GM18909 (cell line): ENCODE results near the gene CNGB1.
"Not testable (repeated sequence)": the region's sequence is repeated elsewhere in the genome, so short reads cannot be mapped to it uniquely, and the experiment has no call there.

Source experiments
- ATAC-seq: cut with Tn5 transposase; IDR thresholded peaks from one replicate; pipeline ENCODE4 v1.9.1; 2021; ENCODE audit warnings: mild to moderate bottlenecking; ENCODE audit not compliant: unreplicated experiment, poor library complexity

Gene CNGB1

GRCh38 chr16:57871456-57871855 is 99.5 kb downstream of the CNGB1 start:
- no peak for ATAC-seq

- no peak for ATAC-seq
Observed at GRCh38 chr16:57870753-57871454, 100.0 kb downstream of the CNGB1 start.

- ATAC-seq = no peak
Observed at GRCh38 chr16:57868913-57869520, 101.9 kb downstream of the CNGB1 start.

GRCh38 chr16:57867000-57867561 is 103.8 kb downstream of the CNGB1 start:
- ATAC-seq = no peak

GRCh38 chr16:57866529-57866918 is 104.4 kb downstream of the CNGB1 start:
- no peak for ATAC-seq

- ATAC-seq = no peak
Observed at GRCh38 chr16:57865746-57866528, 105.0 kb downstream of the CNGB1 start.

GRCh38 chr16:57863434-57864160 is 107.3 kb downstream of the CNGB1 start:
- no peak for ATAC-seq

- no peak for ATAC-seq
Observed at GRCh38 chr16:57862698-57863433, 108.1 kb downstream of the CNGB1 start.

GRCh38 chr16:57859331-57859730 is 111.6 kb downstream of the CNGB1 start:
- ATAC-seq = no peak

- no peak for ATAC-seq
Observed at GRCh38 chr16:57858635-57859034, 112.3 kb downstream of the CNGB1 start.

- not testable (repeated sequence) for ATAC-seq
Observed at GRCh38 chr16:57857991-57858390, 112.9 kb downstream of the CNGB1 start.

- ATAC-seq = no peak
Observed at GRCh38 chr16:57855188-57855587, 115.7 kb downstream of the CNGB1 start.

GRCh38 chr16:57852189-57852588 is 118.7 kb downstream of the CNGB1 start:
- no peak for ATAC-seq

GRCh38 chr16:57848181-57848580 is 122.7 kb downstream of the CNGB1 start:
- no peak for ATAC-seq

- not testable (repeated sequence) for ATAC-seq
Observed at GRCh38 chr16:57846931-57847330, 124.0 kb downstream of the CNGB1 start.

GRCh38 chr16:57846078-57846697 is 124.7 kb downstream of the CNGB1 start:
- no peak for ATAC-seq

- ATAC-seq = no peak
Observed at GRCh38 chr16:57845115-57845514, 125.8 kb downstream of the CNGB1 start.

GRCh38 chr16:57844416-57845030 is 126.4 kb downstream of the CNGB1 start:
- ATAC-seq = no peak

- no peak for ATAC-seq
Observed at GRCh38 chr16:57843400-57843799, 127.5 kb downstream of the CNGB1 start.
